Measurements from ENCODE around the gene GPSM3.
"Not testable (repeated sequence)": the region's sequence is repeated elsewhere in the genome, so short reads cannot be mapped to it uniquely, and the experiment has no call there.

The GPSM3 gene

GRCh38 chr6:32192608-32193039, at the start of gene GPSM3:
Gene GPSM3, minus strand, starts transcription at chr6:32192643. Its CDS starts 130 bp downstream, at chr6:32192513.
- DNase-seq: no peak

GRCh38 chr6:32240686-32241085, 48.2 kb upstream of the GPSM3 start:
- no peak for DNase-seq

GRCh38 chr6:32239462-32239861, 47.0 kb upstream of the GPSM3 start:
- DNase-seq: no peak

GRCh38 chr6:32234934-32235333, 42.5 kb upstream of the GPSM3 start:
- no peak for DNase-seq

GRCh38 chr6:32226434-32226833, 34.0 kb upstream of the GPSM3 start:
- no peak for DNase-seq

GRCh38 chr6:32224696-32225095, 32.3 kb upstream of the GPSM3 start:
- DNase-seq: no peak

- DNase-seq: no peak
Measured at GRCh38 chr6:32223258-32224235, 31.1 kb upstream of the GPSM3 start, which contains the start of gene NOTCH4. Gene NOTCH4, minus strand, starts transcription at chr6:32224067. Its CDS starts 139 bp downstream, at chr6:32223928.

- DNase-seq: no peak
Measured at GRCh38 chr6:32222333-32223230, 30.1 kb upstream of the GPSM3 start.

- no peak for DNase-seq
Measured at GRCh38 chr6:32220021-32220420, 27.6 kb upstream of the GPSM3 start.

- DNase-seq: no peak
Measured at GRCh38 chr6:32218167-32218566, 25.7 kb upstream of the GPSM3 start.

GRCh38 chr6:32216998-32217397, 24.6 kb upstream of the GPSM3 start:
- DNase-seq: no peak

- DNase-seq: no peak
Measured at GRCh38 chr6:32216285-32216684, 23.8 kb upstream of the GPSM3 start.

- no peak for DNase-seq
Measured at GRCh38 chr6:32215617-32216016, 23.2 kb upstream of the GPSM3 start.

GRCh38 chr6:32214126-32214525, 21.7 kb upstream of the GPSM3 start:
- DNase-seq: no peak

- DNase-seq: no peak
Measured at GRCh38 chr6:32213649-32214048, 21.2 kb upstream of the GPSM3 start.

- no peak for DNase-seq
Measured at GRCh38 chr6:32212076-32212760, 19.8 kb upstream of the GPSM3 start.

- DNase-seq: not testable (repeated sequence)
Measured at GRCh38 chr6:32211432-32211831, 19.0 kb upstream of the GPSM3 start.

- no peak for DNase-seq
Measured at GRCh38 chr6:32210191-32210601, 17.8 kb upstream of the GPSM3 start.

GRCh38 chr6:32208996-32209395, 16.6 kb upstream of the GPSM3 start:
- no peak for DNase-seq

- no peak for DNase-seq
Measured at GRCh38 chr6:32204268-32204715, 11.8 kb upstream of the GPSM3 start.

GRCh38 chr6:32203426-32204267, 11.2 kb upstream of the GPSM3 start:
- DNase-seq: no peak

GRCh38 chr6:32202186-32202585, 9.7 kb upstream of the GPSM3 start:
- no peak for DNase-seq
